ENCODE measurements around the gene SIGLEC6. TPM values are rescaled to one million over a fixed set of nuclear protein-coding genes. Genes with fewer than 3 reads are reported as not detected.

Gene SIGLEC6
- total RNA-seq: 1 to 10 TPM in 3 of 6 donors, not detected in 3; 7.2 to 7.9 (median 7.8) TPM

- no peaks in the 10 kb centered on the region for H3K36me3 ChIP-seq
- no peak within 1 kb of the TSS for H3K27ac ChIP-seq
- no peak for TF ChIP-seq POLR2AphosphoS5 (IDR thresholded peaks at IDR 0.05)
- TF ChIP-seq EP300 (IDR thresholded peaks at IDR 0.05): no peak
- no peak for TF ChIP-seq CTCF (IDR thresholded peaks at IDR 0.05)
- no peak for TF ChIP-seq POLR2A (IDR thresholded peaks at IDR 0.05)
- H3K27me3 ChIP-seq: no peaks in the 10 kb centered on the region
- no peaks in the 10 kb centered on the region for H3K9me3 ChIP-seq
- no peak within 1 kb of the TSS for H3K4me3 ChIP-seq
- WGBS, 2 donors: 31 to 32% methylated on average over 18 to 25 of the region's 25 CpGs
- DNase-seq (peak; percentile 47 to 79), ATAC-seq (ENCODE audit: low FRiP score in 2 of 2) (peak; percentile 78 to 86)
- no peaks in the 10 kb centered on the region for H3K4me1 ChIP-seq
Measured at GRCh38 chr19:51531349-51532315, at the start of gene SIGLEC6. Gene SIGLEC6 (minus strand): TSS chr19:51531670. CDS start chr19:51531648, 22 bp downstream.

GRCh38 chr19:51576850-51577249 is 45.4 kb upstream of the SIGLEC6 start:
- 85 to 93% methylated on average over 6 of the region's 6 CpGs for WGBS, 2 donors
- no peaks in the 10 kb centered on the region for H3K27me3 ChIP-seq
- peaks cover 6 to 63% (median 19%) of the 10 kb centered on the region in 4 donors for H3K36me3 ChIP-seq
- no peaks in the 10 kb centered on the region for H3K9me3 ChIP-seq
- ATAC-seq (ENCODE audit: low FRiP score in 2 of 2) (no peak), DNase-seq (no peak)
- H3K4me1 ChIP-seq: peaks cover 9 to 15% (median 12%) of the 10 kb centered on the region in 4 donors
- no peak overlapping the region for H3K27ac ChIP-seq
- no peak overlapping the region for H3K4me3 ChIP-seq
- no peak for TF ChIP-seq CTCF (IDR thresholded peaks at IDR 0.05)
- TF ChIP-seq EP300 (IDR thresholded peaks at IDR 0.05): no peak
- TF ChIP-seq POLR2AphosphoS5 (IDR thresholded peaks at IDR 0.05): no peak
- TF ChIP-seq POLR2A (IDR thresholded peaks at IDR 0.05): no peak

- Histone ChIP-seq H3K4me3 (no peak overlapping the region), H3K36me3 (peaks cover 0 to 34% (median 7%) of the 10 kb centered on the region in 4 donors), H3K27ac (no peak overlapping the region), H3K4me1 (peaks cover 11 to 18% (median 16%) of the 10 kb centered on the region in 4 donors), H3K9me3 (no peaks in the 10 kb centered on the region), H3K27me3 (no peaks in the 10 kb centered on the region)
- 81 to 86% methylated on average over 3 of the region's 3 CpGs for WGBS, 2 donors
- DNase-seq (no peak), ATAC-seq (ENCODE audit: low FRiP score in 2 of 2) (no peak)
- TF ChIP-seq POLR2AphosphoS5 (IDR thresholded peaks at IDR 0.05) (no peak), CTCF (IDR thresholded peaks at IDR 0.05) (no peak), EP300 (IDR thresholded peaks at IDR 0.05) (no peak), POLR2A (IDR thresholded peaks at IDR 0.05) (no peak)
Measured at GRCh38 chr19:51573331-51573730, 41.9 kb upstream of the SIGLEC6 start.

- H3K4me1 ChIP-seq: peaks cover 11 to 18% (median 16%) of the 10 kb centered on the region in 4 donors
- peaks cover 0 to 32% (median 6%) of the 10 kb centered on the region in 4 donors for H3K36me3 ChIP-seq
- H3K27me3 ChIP-seq: no peaks in the 10 kb centered on the region
- H3K9me3 ChIP-seq: no peaks in the 10 kb centered on the region
- 83 to 96% methylated on average over 3 to 4 of the region's 4 CpGs for WGBS, 2 donors
- no peak overlapping the region for H3K27ac ChIP-seq
- DNase-seq (no peak), ATAC-seq (ENCODE audit: low FRiP score in 2 of 2) (no peak)
- no peak overlapping the region for H3K4me3 ChIP-seq
- TF ChIP-seq POLR2AphosphoS5 (IDR thresholded peaks at IDR 0.05) (no peak), EP300 (IDR thresholded peaks at IDR 0.05) (no peak), CTCF (IDR thresholded peaks at IDR 0.05) (no peak), POLR2A (IDR thresholded peaks at IDR 0.05) (no peak)
Measured at GRCh38 chr19:51572908-51573307, 41.4 kb upstream of the SIGLEC6 start.

All from upper lobe of left lung (tissue), 6 donors.